ENCODE measurements around the gene SPSB3.

Gene SPSB3

DNA sequence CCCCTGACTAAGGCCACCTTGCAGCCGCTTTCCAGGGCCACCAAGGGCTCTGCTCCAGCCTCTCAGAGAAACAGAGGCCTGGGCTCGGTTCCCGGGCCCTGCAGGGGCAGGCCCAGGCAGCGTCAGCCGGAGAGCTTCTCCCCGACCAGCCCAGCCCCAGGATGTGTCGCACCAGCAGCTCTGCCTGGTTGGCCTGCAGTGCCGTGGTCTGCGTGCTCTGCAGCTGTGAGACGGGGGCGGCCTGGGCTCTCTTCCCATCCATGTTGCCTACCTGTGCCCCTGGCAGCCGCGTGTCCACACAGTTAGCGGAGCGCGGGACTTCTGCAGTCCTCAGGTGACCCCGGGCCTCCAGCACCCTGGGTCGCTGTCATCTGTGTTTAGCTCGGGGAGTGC is 6.3 kb upstream of the SPSB3 start:
- no peak for ATAC-seq
- TF ChIP-seq SNAI2 (CRISPR knock-in tag; IDR thresholded peaks at IDR 0.05), result no peak
- no peak for TF ChIP-seq TOX (CRISPR knock-in tag; IDR thresholded peaks at IDR 0.05; ENCODE audit: borderline replicate concordance)
- no peak for TF ChIP-seq GLIS3 (CRISPR knock-in tag; IDR thresholded peaks at IDR 0.05)
- TF ChIP-seq TCF4 (CRISPR knock-in tag; IDR thresholded peaks at IDR 0.05; ENCODE audit: borderline replicate concordance), result no peak
- TF ChIP-seq, protein P1, sequence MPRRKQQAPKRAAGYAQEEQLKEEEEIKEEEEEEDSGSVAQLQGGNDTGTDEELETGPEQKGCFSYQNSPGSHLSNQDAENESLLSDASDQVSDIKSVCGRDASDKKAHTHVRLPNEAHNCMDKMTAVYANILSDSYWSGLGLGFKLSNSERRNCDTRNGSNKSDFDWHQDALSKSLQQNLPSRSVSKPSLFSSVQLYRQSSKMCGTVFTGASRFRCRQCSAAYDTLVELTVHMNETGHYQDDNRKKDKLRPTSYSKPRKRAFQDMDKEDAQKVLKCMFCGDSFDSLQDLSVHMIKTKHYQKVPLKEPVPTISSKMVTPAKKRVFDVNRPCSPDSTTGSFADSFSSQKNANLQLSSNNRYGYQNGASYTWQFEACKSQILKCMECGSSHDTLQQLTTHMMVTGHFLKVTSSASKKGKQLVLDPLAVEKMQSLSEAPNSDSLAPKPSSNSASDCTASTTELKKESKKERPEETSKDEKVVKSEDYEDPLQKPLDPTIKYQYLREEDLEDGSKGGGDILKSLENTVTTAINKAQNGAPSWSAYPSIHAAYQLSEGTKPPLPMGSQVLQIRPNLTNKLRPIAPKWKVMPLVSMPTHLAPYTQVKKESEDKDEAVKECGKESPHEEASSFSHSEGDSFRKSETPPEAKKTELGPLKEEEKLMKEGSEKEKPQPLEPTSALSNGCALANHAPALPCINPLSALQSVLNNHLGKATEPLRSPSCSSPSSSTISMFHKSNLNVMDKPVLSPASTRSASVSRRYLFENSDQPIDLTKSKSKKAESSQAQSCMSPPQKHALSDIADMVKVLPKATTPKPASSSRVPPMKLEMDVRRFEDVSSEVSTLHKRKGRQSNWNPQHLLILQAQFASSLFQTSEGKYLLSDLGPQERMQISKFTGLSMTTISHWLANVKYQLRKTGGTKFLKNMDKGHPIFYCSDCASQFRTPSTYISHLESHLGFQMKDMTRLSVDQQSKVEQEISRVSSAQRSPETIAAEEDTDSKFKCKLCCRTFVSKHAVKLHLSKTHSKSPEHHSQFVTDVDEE (CRISPR knock-in tag; IDR thresholded peaks at IDR 0.05), result no peak
- TF ChIP-seq, protein P2, sequence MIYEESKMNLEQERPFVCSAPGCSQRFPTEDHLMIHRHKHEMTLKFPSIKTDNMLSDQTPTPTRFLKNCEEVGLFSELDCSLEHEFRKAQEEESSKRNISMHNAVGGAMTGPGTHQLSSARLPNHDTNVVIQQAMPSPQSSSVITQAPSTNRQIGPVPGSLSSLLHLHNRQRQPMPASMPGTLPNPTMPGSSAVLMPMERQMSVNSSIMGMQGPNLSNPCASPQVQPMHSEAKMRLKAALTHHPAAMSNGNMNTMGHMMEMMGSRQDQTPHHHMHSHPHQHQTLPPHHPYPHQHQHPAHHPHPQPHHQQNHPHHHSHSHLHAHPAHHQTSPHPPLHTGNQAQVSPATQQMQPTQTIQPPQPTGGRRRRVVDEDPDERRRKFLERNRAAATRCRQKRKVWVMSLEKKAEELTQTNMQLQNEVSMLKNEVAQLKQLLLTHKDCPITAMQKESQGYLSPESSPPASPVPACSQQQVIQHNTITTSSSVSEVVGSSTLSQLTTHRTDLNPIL (CRISPR knock-in tag; IDR thresholded peaks at IDR 0.05; ENCODE audit: low read depth), result no peak
- TF ChIP-seq, protein P3, sequence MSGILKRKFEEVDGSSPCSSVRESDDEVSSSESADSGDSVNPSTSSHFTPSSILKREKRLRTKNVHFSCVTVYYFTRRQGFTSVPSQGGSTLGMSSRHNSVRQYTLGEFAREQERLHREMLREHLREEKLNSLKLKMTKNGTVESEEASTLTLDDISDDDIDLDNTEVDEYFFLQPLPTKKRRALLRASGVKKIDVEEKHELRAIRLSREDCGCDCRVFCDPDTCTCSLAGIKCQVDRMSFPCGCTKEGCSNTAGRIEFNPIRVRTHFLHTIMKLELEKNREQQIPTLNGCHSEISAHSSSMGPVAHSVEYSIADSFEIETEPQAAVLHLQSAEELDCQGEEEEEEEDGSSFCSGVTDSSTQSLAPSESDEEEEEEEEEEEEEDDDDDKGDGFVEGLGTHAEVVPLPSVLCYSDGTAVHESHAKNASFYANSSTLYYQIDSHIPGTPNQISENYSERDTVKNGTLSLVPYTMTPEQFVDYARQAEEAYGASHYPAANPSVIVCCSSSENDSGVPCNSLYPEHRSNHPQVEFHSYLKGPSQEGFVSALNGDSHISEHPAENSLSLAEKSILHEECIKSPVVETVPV (CRISPR knock-in tag; IDR thresholded peaks at IDR 0.05), result no peak
- TF ChIP-seq ZNF70 (CRISPR knock-in tag; IDR thresholded peaks at IDR 0.05), result no peak
- TF ChIP-seq ZNF8 (CRISPR knock-in tag; IDR thresholded peaks at IDR 0.05), result no peak
- TF ChIP-seq, protein P4, sequence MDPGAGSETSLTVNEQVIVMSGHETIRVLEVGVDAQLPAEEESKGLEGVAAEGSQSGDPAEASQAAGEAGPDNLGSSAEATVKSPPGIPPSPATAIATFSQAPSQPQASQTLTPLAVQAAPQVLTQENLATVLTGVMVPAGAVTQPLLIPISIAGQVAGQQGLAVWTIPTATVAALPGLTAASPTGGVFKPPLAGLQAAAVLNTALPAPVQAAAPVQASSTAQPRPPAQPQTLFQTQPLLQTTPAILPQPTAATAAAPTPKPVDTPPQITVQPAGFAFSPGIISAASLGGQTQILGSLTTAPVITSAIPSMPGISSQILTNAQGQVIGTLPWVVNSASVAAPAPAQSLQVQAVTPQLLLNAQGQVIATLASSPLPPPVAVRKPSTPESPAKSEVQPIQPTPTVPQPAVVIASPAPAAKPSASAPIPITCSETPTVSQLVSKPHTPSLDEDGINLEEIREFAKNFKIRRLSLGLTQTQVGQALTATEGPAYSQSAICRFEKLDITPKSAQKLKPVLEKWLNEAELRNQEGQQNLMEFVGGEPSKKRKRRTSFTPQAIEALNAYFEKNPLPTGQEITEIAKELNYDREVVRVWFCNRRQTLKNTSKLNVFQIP (CRISPR knock-in tag; IDR thresholded peaks at IDR 0.05; ENCODE audit: borderline replicate concordance, low read depth), result no peak
- no peak for TF ChIP-seq OSR1 (CRISPR knock-in tag; IDR thresholded peaks at IDR 0.05)

DNA sequence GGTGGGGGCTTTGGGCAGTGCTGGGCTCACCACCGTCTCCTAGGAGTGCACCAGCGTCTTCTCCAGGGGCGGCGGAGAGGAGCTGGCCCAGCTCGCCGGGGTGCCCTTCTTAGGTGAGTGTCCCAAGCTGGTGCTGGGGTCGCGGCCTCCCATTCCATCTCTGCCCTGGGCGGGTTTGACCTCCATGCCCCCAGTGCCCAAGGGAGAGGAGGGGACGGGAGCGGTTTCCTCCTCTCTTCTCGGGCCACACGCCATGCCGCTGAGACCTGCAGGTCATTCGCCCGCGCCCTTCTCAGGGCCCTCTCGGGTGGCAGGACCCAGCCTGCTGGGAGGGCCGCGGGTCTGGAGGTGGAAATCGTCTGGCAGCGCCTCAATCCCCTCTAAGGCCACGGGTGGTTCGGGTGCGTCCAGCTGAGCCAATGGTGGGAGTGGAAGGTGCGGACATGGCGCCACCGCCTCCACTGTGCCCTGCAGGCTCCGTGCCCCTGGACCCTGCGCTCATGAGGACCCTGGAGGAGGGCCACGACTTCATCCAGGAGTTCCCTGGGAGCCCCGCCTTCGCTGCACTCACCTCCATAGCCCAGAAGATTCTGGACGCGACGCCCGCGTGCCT is 5.8 kb upstream of the SPSB3 start:
- TF ChIP-seq GLIS3 (CRISPR knock-in tag; IDR thresholded peaks at IDR 0.05), result no peak
- TF ChIP-seq, protein P5, sequence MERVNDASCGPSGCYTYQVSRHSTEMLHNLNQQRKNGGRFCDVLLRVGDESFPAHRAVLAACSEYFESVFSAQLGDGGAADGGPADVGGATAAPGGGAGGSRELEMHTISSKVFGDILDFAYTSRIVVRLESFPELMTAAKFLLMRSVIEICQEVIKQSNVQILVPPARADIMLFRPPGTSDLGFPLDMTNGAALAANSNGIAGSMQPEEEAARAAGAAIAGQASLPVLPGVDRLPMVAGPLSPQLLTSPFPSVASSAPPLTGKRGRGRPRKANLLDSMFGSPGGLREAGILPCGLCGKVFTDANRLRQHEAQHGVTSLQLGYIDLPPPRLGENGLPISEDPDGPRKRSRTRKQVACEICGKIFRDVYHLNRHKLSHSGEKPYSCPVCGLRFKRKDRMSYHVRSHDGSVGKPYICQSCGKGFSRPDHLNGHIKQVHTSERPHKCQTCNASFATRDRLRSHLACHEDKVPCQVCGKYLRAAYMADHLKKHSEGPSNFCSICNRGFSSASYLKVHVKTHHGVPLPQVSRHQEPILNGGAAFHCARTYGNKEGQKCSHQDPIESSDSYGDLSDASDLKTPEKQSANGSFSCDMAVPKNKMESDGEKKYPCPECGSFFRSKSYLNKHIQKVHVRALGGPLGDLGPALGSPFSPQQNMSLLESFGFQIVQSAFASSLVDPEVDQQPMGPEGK (CRISPR knock-in tag; IDR thresholded peaks at IDR 0.05; ENCODE audit: borderline replicate concordance), result no peak
- ATAC-seq, result no peak

DNA sequence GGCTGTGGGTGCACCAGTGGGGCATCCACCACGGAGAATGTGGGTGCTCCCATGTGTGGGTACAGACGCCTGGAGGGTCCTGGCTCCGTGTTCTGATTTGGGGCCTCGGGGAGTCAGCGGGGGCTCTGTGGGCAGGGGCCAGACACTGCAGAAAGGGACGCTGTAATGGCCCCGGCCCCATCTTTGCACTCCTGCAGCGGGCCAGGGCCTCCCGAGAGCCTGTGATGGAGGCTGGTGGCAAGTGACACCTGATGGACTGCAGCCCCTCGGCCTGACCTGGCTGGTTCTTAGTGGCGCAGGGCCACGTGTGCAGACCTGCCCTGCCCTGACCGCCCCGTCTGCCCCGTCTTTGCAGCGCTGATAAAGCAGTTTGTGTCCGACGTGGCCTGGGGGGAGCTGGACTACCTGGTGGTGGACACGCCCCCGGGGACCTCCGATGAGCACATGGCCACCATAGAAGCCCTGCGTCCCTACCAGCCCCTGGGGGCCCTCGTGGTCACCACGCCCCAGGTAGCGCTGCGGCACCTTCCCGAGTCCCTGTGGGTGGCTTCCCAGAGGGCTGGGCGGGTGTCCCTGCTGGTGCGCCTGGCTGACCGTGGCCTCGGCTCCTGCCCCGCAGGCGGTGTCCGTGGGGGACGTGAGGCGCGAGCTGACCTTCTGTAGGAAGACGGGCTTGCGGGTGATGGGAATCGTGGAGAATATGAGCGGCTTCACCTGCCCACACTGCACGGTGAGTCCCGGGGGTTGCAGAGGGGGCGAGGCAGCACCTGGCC is 5.1 kb upstream of the SPSB3 start:
- TF ChIP-seq, protein P5 (CRISPR knock-in tag; IDR thresholded peaks at IDR 0.05; ENCODE audit: borderline replicate concordance), result no peak
- TF ChIP-seq TOX (CRISPR knock-in tag; IDR thresholded peaks at IDR 0.05; ENCODE audit: borderline replicate concordance) (no peak), ZFP30 (CRISPR knock-in tag; IDR thresholded peaks at IDR 0.05) (no peak), PPARA (CRISPR knock-in tag; IDR thresholded peaks at IDR 0.05; ENCODE audit: borderline replicate concordance) (no peak), ISL1 (CRISPR knock-in tag; IDR thresholded peaks at IDR 0.05) (no peak), ZNF8 (CRISPR knock-in tag; IDR thresholded peaks at IDR 0.05) (no peak), ZNF70 (CRISPR knock-in tag; IDR thresholded peaks at IDR 0.05) (no peak), SNAI2 (CRISPR knock-in tag; IDR thresholded peaks at IDR 0.05) (no peak), BACH2 (CRISPR knock-in tag; IDR thresholded peaks at IDR 0.05; ENCODE audit: borderline replicate concordance) (no peak), ZNF565 (CRISPR knock-in tag; conservative IDR thresholded peaks at IDR 0.05; ENCODE audit: low read depth) (no peak)
- TF ChIP-seq, protein P1 (CRISPR knock-in tag; IDR thresholded peaks at IDR 0.05), result no peak
- TF ChIP-seq, protein P4 (CRISPR knock-in tag; IDR thresholded peaks at IDR 0.05; ENCODE audit: borderline replicate concordance, low read depth), result no peak

More for the DNA sequence above, 5.1 kb upstream of the SPSB3 start:
- no peak for ATAC-seq

All from SK-N-SH treated with all-trans-retinoic acid at 6 μM for 48 hours (cell line).